ENCODE measurements around the gene ARID1A. TPM values are rescaled to one million over a fixed set of nuclear protein-coding genes. Genes with fewer than 3 reads are reported as not detected.
"Not testable (repeated sequence)": the region's sequence is repeated elsewhere in the genome, so short reads cannot be mapped to it uniquely, and the experiment has no call there.

ARID1A gene
- 10 to 100 TPM; 25.8 to 48.4 (median 40.6) TPM for total RNA-seq

DNA sequence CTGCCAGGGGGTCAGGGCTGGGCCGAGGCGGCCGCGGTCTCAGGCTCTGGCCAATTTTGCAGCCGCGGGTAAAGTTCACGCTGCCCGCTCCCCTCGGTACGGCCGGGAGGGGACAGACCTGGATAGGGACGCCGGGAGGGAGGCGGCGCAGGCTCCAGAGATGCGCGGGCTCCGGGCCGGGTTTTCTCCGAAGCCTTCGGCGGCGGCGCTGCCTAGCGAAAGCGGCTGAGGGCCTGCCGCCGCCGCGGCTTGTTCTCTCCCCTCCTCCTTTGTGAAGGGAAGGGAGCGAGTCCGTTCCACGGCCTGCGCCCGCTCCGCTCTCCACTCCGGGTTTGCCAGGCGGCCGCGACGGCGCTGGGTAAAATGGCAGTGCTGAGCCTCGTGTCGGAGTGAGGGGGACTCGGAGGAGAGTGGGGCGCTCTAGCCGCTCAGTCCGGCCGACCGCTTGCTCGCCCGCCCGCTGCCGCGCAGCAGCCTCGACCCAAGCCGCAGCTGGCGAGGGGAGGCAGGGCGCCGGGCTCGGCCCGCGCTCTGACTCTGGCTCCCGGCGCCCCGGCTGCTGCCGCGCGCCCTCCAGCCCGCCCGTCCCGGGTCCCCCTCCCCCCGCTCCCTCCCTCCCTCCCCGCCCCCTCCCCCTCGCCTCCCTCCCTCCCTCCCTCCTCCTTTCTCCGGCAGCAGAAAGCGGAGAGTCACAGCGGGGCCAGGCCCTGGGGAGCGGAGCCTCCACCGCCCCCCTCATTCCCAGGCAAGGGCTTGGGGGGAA lies at the start of gene ARID1A:
Gene ARID1A, plus strand, starts transcription at position 660 of the 763 bp plus-strand sequence. CDS start 389 bp downstream, outside the sequence.
- TF ChIP-seq, protein P1, sequence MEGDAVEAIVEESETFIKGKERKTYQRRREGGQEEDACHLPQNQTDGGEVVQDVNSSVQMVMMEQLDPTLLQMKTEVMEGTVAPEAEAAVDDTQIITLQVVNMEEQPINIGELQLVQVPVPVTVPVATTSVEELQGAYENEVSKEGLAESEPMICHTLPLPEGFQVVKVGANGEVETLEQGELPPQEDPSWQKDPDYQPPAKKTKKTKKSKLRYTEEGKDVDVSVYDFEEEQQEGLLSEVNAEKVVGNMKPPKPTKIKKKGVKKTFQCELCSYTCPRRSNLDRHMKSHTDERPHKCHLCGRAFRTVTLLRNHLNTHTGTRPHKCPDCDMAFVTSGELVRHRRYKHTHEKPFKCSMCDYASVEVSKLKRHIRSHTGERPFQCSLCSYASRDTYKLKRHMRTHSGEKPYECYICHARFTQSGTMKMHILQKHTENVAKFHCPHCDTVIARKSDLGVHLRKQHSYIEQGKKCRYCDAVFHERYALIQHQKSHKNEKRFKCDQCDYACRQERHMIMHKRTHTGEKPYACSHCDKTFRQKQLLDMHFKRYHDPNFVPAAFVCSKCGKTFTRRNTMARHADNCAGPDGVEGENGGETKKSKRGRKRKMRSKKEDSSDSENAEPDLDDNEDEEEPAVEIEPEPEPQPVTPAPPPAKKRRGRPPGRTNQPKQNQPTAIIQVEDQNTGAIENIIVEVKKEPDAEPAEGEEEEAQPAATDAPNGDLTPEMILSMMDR (IDR thresholded peaks at IDR 0.05), result no peak
- DNase-seq (ENCODE audit: low spot score) (peak; percentile 72), ATAC-seq (ENCODE audit: low FRiP score) (peak; percentile 85)

DNA sequence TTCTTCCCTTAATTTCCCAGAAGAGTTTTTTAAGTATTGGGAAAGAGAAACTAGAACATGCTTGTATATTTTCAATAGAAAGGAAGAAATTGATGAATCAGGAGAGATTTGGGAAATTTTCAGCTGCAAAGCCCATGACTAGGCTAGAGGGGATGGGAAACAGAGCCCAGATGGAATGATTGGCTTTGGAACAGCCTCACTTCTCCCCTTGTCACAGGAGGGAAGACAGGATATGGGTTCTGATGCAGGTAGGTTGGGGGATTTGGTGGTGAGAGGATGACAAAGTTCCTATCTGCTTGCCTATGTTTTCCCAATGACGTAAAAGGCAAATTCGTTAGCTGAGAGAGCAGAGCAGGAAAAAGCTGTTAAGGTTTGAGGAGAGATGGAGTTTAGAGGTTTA lies 31.0 kb upstream of the ARID1A start:
- ATAC-seq (ENCODE audit: low FRiP score) (no peak), DNase-seq (ENCODE audit: low spot score) (no peak)
- TF ChIP-seq, protein P1 (IDR thresholded peaks at IDR 0.05), result no peak

GRCh38 chr1:26666855-26667254 lies 29.0 kb upstream of the ARID1A start:
- no peak for ATAC-seq (ENCODE audit: low FRiP score)
- DNase-seq (ENCODE audit: low spot score), result no peak
- TF ChIP-seq, protein P1 (IDR thresholded peaks at IDR 0.05), result no peak

GRCh38 chr1:26668106-26668786 lies 27.6 kb upstream of the ARID1A start:
- DNase-seq (ENCODE audit: low spot score); ATAC-seq (ENCODE audit: low FRiP score): not testable (repeated sequence)

- TF ChIP-seq, protein P1 (IDR thresholded peaks at IDR 0.05), result no peak
These were observed 18.3 kb upstream of the ARID1A start for GRCh38 chr1:26677306-26678115.

DNA sequence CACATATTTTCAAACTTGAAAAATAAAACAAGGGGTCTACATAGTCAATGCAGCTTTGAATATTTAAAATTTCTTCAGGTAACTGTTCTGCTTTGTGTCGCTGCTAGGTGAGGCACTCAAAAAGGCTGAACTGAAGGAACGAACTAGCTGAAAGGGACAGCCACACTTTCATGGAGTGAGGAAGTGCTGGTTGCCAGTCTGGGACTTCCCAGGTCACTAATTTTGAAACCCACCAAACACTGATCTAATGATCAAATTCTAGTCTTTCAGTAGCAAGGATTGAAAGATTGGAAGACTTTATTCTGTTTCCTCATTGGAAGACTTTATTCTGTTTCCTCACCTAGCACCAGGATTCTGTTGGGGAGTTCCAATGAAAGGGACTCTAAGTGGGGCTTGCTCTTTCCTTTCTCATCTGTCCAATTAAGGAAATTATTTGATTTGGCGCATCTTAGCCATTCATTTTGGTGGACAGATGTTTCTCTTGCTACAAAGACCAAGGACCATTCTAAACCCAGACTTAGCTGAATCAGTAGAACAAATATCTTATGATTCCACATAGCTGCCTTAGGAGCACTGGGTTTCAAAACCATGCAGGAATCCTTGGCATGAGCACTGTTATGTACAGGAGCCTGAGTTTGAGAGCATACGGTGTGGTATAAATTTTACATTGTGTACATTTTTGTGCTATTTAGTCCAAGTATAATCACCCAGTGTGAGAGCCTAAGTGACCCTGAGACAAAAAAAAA lies 10.9 kb upstream of the ARID1A start:
- ATAC-seq (ENCODE audit: low FRiP score), result no peak
- TF ChIP-seq, protein P1 (IDR thresholded peaks at IDR 0.05), result no peak
- no peak for DNase-seq (ENCODE audit: low spot score)

More at GRCh38 chr1:26677306-26678115, 18.3 kb upstream of the ARID1A start:
- ATAC-seq (ENCODE audit: low FRiP score), result peak; percentile 98
- no peak for DNase-seq (ENCODE audit: low spot score)
